Testis (tissue), 3 donors: ENCODE data around the gene FERMT3. TPM values are rescaled to one million over a fixed set of nuclear protein-coding genes. Genes with fewer than 3 reads are reported as not detected.

Source experiments
- DNase-seq: peaks from one replicate; pipeline ENCODE4 v3.0.0-alpha.2; 2019
- H3K27ac ChIP-seq, 2 donors: fragments of 200-600 bp; sonication (generic); one replicate each; pipeline ENCODE4 v1.5.1; 2019
- H3K27me3 ChIP-seq: fragments of 200-600 bp; sonication (generic); one replicate; pipeline ENCODE4 v1.5.1; 2019
- H3K36me3 ChIP-seq: fragments of 200-600 bp; sonication (generic); one replicate; pipeline ENCODE4 v1.5.1; 2017; ENCODE audit warnings: low read depth; ENCODE audit errors: missing control alignments
- H3K4me1 ChIP-seq: fragments of 200-600 bp; sonication (generic); one replicate; pipeline ENCODE4 v1.5.1; 2019
- H3K4me3 ChIP-seq, 2 donors: fragments of 200-600 bp; sonication (generic); one replicate each; pipeline ENCODE4 v1.5.1; 2017 to 2019
- H3K9me3 ChIP-seq: fragments of 200-600 bp; sonication (generic); one replicate; pipeline ENCODE4 v1.5.1; 2017
- POLR2A ChIP-seq: fragments of 450-650 bp; IDR thresholded peaks from one replicate; pipeline ENCODE4 v1.6.1; 2017; ENCODE audit warnings: antibody characterized with exemption, mild to moderate bottlenecking, moderate library complexity
- WGBS, 2 donors: methylation state at CpG; one replicate each; pipeline ENCODE4 v1.1.5; 2018; 5-methylcytosine and 5-hydroxymethylcytosine counted together
- intact Hi-C: fragments of 100-400 bp; cut with DNase I; formaldehyde crosslinking; loops from one replicate; pipeline ENCODE4 v1.15.1; 2023; ENCODE audit warnings: low total_unique reads
- polyA plus RNA-seq: library from polyadenylated mRNA; stranded (reverse); fragments of 350-450 nt; fragmentation: Illumina TruSeq; extraction: RNeasy Lipid Tissue Mini Kit (QIAGEN cat#74804); gene quantifications from one replicate; pipeline ENCODE4 v1.2.3, GENCODE V29; 2014; ENCODE audit warnings: low read depth, low replicate concordance; ENCODE audit not compliant: insufficient read depth
- total RNA-seq, 2 donors: library from RNA; depleted of rRNA; stranded (reverse); fragments of >200 nt; gene quantifications; one replicate each; pipeline ENCODE4 v1.2.3, GENCODE V29; 2016
- TF ChIP-seq, protein P1 (sequence below), 3 experiments: fragments of 450-650 bp in 2 of 3; fragments of 200-600 bp in 1 of 3; sonication (generic) in 1 of 3; IDR thresholded peaks; one replicate each; pipeline ENCODE4 v1.5.1; 2016 to 2019; ENCODE audit warnings: antibody characterized with exemption in 3 of 3, mild to moderate bottlenecking in 2 of 3, moderate library complexity in 1 of 3

FERMT3 gene
- total and polyA plus RNA-seq, 3 donors from 2014 or later, result 7.2 to 10.9 (median 8.2) TPM

GRCh38 chr11:64253481-64253880 lies 47.0 kb downstream of the FERMT3 start:
- intact Hi-C loops, result no loop called here
- WGBS, 2 donors, result 71 to 78% methylated on average over 2 to 5 of the region's 5 CpGs
- Histone ChIP-seq H3K27ac (no peak overlapping the region), H3K9me3 (no peaks in the 10 kb centered on the region), H3K4me1 (peaks cover 22% of the 10 kb centered on the region), H3K27me3 (no peaks in the 10 kb centered on the region), H3K36me3 (no peaks in the 10 kb centered on the region), H3K4me3 (no peak overlapping the region)
- TF ChIP-seq, protein P1, sequence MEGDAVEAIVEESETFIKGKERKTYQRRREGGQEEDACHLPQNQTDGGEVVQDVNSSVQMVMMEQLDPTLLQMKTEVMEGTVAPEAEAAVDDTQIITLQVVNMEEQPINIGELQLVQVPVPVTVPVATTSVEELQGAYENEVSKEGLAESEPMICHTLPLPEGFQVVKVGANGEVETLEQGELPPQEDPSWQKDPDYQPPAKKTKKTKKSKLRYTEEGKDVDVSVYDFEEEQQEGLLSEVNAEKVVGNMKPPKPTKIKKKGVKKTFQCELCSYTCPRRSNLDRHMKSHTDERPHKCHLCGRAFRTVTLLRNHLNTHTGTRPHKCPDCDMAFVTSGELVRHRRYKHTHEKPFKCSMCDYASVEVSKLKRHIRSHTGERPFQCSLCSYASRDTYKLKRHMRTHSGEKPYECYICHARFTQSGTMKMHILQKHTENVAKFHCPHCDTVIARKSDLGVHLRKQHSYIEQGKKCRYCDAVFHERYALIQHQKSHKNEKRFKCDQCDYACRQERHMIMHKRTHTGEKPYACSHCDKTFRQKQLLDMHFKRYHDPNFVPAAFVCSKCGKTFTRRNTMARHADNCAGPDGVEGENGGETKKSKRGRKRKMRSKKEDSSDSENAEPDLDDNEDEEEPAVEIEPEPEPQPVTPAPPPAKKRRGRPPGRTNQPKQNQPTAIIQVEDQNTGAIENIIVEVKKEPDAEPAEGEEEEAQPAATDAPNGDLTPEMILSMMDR (IDR thresholded peaks at IDR 0.05), result no peak
- TF ChIP-seq POLR2A, result no peak
- DNase-seq, result no peak

DNA sequence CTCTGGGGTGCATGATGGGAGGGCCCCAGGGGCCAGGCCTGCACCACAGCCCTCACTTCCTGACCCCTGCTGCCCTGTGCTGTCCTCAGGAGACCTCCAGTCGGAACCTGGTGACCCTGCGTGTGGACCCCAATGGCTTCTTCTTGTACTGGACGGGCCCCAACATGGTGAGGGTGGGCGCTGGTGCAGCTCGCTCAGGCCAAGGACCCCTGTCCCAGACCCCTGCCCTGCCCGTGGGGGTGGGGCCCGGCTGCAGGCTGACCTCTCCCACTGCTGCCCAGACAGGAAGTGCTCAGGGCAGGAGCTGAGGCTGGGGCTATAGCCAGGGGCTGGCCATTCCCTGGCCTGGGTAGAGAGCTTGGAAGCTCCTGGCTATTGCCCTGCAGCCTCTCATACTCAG lies 47.8 kb downstream of the FERMT3 start:
- intact Hi-C loops, result no loop called here
- H3K36me3 ChIP-seq, result no peaks in the 10 kb centered on the region

DNA sequence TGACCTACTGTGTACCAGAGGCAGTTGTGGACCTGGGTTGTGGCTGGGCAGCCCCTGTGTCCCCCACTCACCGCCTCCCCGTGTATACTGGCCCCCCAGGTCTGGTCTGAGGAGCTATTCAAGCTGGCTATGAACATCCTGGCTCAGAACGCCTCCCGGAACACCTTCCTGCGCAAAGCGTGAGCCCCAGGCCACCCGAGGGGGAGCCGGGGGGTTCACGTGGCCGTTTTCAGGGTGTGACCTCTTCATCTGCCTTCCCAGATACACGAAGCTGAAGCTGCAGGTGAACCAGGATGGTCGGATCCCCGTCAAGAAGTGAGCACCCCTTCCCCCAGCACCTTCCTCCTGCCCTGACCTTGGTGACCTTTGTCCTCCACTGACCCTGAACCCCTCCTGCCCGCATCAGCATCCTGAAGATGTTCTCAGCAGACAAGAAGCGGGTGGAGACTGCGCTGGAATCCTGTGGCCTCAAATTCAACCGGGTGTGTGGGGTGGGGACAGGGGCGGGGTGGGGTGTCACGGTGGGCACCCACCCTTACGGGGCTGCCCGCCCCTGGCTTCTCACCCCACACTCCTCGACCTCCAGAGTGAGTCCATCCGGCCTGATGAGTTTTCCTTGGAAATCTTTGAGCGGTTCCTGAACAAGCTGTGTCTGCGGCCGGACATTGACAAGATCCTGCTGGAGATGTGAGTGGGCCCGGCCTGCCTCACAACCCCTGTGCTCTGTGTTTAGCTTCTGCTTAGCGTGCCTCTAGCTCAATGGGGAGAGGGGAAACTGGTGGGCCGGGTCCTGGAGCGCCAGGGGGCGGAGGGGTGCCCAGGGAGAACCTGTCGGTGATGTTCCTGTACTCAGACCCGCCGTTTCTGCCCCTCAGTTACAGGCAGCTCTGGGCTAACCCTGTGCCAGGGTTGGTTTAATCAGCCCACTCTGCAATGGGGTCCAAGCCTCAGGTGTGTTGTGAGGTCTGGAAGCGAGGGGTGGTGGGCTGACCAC lies 48.9 kb downstream of the FERMT3 start:
- Histone ChIP-seq H3K27me3 (no peaks in the 10 kb centered on the region), H3K4me1 (peaks cover 19% of the 10 kb centered on the region), H3K9me3 (no peaks in the 10 kb centered on the region), H3K4me3 (no peak overlapping the region), H3K27ac (no peak overlapping the region), H3K36me3 (no peaks in the 10 kb centered on the region)
- no peak for DNase-seq
- intact Hi-C loops, result no loop called here
- WGBS, 2 donors, result 91 to 96% methylated on average over 9 to 35 of the region's 35 CpGs
- TF ChIP-seq POLR2A, result no peak
- TF ChIP-seq, protein P1 (IDR thresholded peaks at IDR 0.05), result no peak

More for the DNA sequence above, 47.8 kb downstream of the FERMT3 start:
- TF ChIP-seq, protein P1 (IDR thresholded peaks at IDR 0.05), result no peak
- no peak for TF ChIP-seq POLR2A
- DNase-seq, result no peak
- WGBS, 2 donors, result 90% methylated on average over 7 of the region's 7 CpGs; no CpG with 5 or more reads in 1 of the 2 donors
- Histone ChIP-seq H3K4me1 (peaks cover 22% of the 10 kb centered on the region), H3K27ac (no peak overlapping the region), H3K4me3 (no peak overlapping the region), H3K9me3 (no peaks in the 10 kb centered on the region), H3K27me3 (no peaks in the 10 kb centered on the region)

DNA sequence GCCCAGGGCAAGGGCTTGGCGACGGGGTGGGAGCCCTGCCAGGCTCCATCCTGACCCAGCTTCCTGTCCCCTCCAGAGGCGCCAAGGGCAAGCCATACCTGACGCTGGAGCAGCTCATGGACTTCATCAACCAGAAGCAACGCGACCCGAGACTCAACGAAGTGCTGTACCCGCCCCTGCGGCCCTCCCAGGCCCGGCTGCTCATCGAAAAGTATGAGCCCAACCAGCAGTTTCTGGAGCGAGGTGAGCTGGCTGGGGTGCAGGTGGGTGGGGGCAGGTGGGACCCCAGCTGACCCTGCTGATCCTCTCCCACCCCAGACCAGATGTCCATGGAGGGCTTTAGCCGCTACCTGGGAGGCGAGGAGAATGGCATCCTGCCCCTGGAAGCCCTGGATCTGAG lies 49.8 kb downstream of the FERMT3 start:
- Histone ChIP-seq H3K36me3 (no peaks in the 10 kb centered on the region), H3K4me3 (no peak overlapping the region)
- 89% methylated on average over 15 of the region's 15 CpGs; no CpG with 5 or more reads in 1 of the 2 donors for WGBS, 2 donors

More for the DNA sequence above, 49.8 kb downstream of the FERMT3 start:
- no peak for DNase-seq
- Histone ChIP-seq H3K4me1 (peaks cover 12% of the 10 kb centered on the region), H3K27me3 (no peaks in the 10 kb centered on the region), H3K27ac (no peak overlapping the region), H3K9me3 (no peaks in the 10 kb centered on the region)
- intact Hi-C loops, result no loop called here
- TF ChIP-seq, protein P1 (IDR thresholded peaks at IDR 0.05), result no peak
- TF ChIP-seq POLR2A, result no peak
